Cardiac septum (tissue), 1 donor: Measurements from ENCODE around the gene CALML4. TPM values are rescaled to one million over a fixed set of nuclear protein-coding genes. Genes with fewer than 3 reads are reported as not detected.

Experiments
- DNase-seq: peaks from one replicate; pipeline ENCODE4 v3.0.0-alpha.2; 2020; ENCODE audit warnings: low spot score
- intact Hi-C: fragments of 100-400 bp; cut with DNase I; formaldehyde crosslinking; loops from one replicate; pipeline ENCODE4 v1.14.0; 2022
- total RNA-seq: library from RNA; stranded (reverse); fragmentation: NEBNext Ultra II Directional; extraction: Animal tissue kit (Norgen Biotek cat#: 25700); gene quantifications from one replicate; pipeline ENCODE4 v1.2.1, GENCODE V29; 2021
- donor health status: DM: no; HTN: no; CAD: no.

Gene CALML4
- total RNA-seq, 1 donor from 2014 or later: 1.6 TPM

GRCh38 chr15:68158046-68158628, 47.0 kb downstream of the CALML4 start:
- intact Hi-C loops: no loop called here
- no peak for DNase-seq

GRCh38 chr15:68157074-68157473, 48.1 kb downstream of the CALML4 start:
- intact Hi-C loops: no loop called here

GRCh38 chr15:68154923-68155559, 50.1 kb downstream of the CALML4 start:
- intact Hi-C loops: loop anchor here (1.0 to 2.0 kb wide), 2 partner anchors 100 to 292 kb away; partner anchors contain the start of gene PIAS1
- no peak for DNase-seq

More at GRCh38 chr15:68157074-68157473, 48.1 kb downstream of the CALML4 start:
- DNase-seq: no peak

GRCh38 chr15:68152342-68152741, 52.8 kb downstream of the CALML4 start:
- DNase-seq: no peak
- intact Hi-C loops: no loop called here

- no peak for DNase-seq
- intact Hi-C loops: no loop called here
These were observed 53.9 kb downstream of the CALML4 start for GRCh38 chr15:68151277-68151676.

GRCh38 chr15:68150187-68150586, 54.9 kb downstream of the CALML4 start:
- DNase-seq: no peak
- intact Hi-C loops: no loop called here

GRCh38 chr15:68149059-68149458, 56.1 kb downstream of the CALML4 start:
- no peak for DNase-seq
- intact Hi-C loops: no loop called here

- intact Hi-C loops: no loop called here
- DNase-seq: no peak
These were observed 57.1 kb downstream of the CALML4 start for GRCh38 chr15:68148039-68148438.

GRCh38 chr15:68145706-68146105, 59.4 kb downstream of the CALML4 start:
- intact Hi-C loops: no loop called here
- no peak for DNase-seq

- intact Hi-C loops: no loop called here
- DNase-seq: no peak
These were observed 61.3 kb downstream of the CALML4 start for GRCh38 chr15:68143785-68144184.

- intact Hi-C loops: no loop called here
- no peak for DNase-seq
These were observed 62.0 kb downstream of the CALML4 start for GRCh38 chr15:68143129-68143528.

Other genes starting within 250 kb of the CALML4 start
- 29.4 TPM for gene PIAS1, start 151.0 kb downstream of the CALML4 start, total RNA-seq
- gene CLN6, start 24.4 kb upstream of the CALML4 start, total RNA-seq: 8.5 TPM
- gene FEM1B, start 72.4 kb upstream of the CALML4 start, total RNA-seq: 114 TPM
- gene ITGA11, start 226.8 kb upstream of the CALML4 start, total RNA-seq: 9.3 TPM